SIG-M5 treated with dmso at 0.1 percent for 504 hours (cell line): ENCODE data around the gene SPIC.

Experiments
- DNase-seq: peaks from one replicate; lab custom pipeline; 2025; ENCODE audit not compliant: unreplicated experiment; lab: John Stamatoyannopoulos, UW

Gene SPIC

GRCh38 chr12:101527682-101528081 lies 52.5 kb downstream of the SPIC start:
- no peak for DNase-seq

- DNase-seq: no peak
Measured at GRCh38 chr12:101536069-101536674, 61.0 kb downstream of the SPIC start.
